ENCODE measurements around the gene BMPR1A. TPM values are rescaled to one million over a fixed set of nuclear protein-coding genes. Genes with fewer than 3 reads are reported as not detected.

Gene BMPR1A
- total and polyA plus RNA-seq, 2 of the 13 experiments (the other 11 are each of a cell fraction or from before 2014, with no cell fraction given) = 17.8 to 44.2 TPM

DNA sequence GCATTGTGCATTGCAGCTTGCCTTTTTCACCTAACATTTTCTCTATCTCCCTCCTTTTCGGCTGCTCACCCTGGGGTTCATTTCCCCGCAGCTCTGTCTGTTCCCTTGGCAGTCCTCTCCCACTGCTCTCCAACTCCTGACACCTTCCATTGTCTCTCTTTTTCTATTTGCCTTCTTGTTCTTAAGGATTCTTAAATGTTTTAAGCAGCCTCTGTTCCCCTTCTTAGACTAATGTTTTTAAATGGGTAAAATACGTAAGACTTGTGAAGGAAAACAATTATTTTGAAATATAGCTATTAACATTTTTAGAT lies 19.4 kb downstream of the BMPR1A start:
- in situ Hi-C loops (cut with HindIII; ENCODE audit: extremely low pct_ligation_motif_present, low pct_unique_long_range_greater_than_20kb) (no loop called here), intact Hi-C loops (cut with micrococcal nuclease; ENCODE audit: unreplicated experiment) (loop anchor here (2.0 kb wide), 1 partner anchor 17 kb away; no protein-coding TSS in a partner anchor)
- no TSS peak for BruUV-seq (replicated peaks)
- ChIA-PET CTCF (ENCODE audit: low intra/inter-chr PET ratio, low total read pairs) (no interaction called here), POLR2A (interaction anchor here (2.1 kb wide), 1 partner anchor 20 kb away, joined by 7 read pairs; the partner anchor contains the start of gene BMPR1A)
- 0 out of 5 replicates have a peak, but pooled peaks cover 0 to 3% of the 10 kb centered on the region in 2 experiments for H3K36me3 ChIP-seq (replicated peaks in 1 of 2; ENCODE audit: control insufficient read depth in 1 of 2, insufficient read depth in 2 of 2, low read length in 2 of 2)
- FAIRE-seq = no peak
- peaks cover 30% of the 10 kb centered on the region for H4K20me1 ChIP-seq (ENCODE audit: insufficient read depth, low read length)
- H3K79me2 ChIP-seq (ENCODE audit: insufficient read depth, low read length) = peaks cover 59% of the 10 kb centered on the region
- no peak overlapping the region for H3K4me3 ChIP-seq (replicated peaks in 1 of 3; ENCODE audit: insufficient read depth in 1 of 3, low read depth in 2 of 3, low read length in 3 of 3)
- no peak overlapping the region for H3K27ac ChIP-seq (ENCODE audit: extremely low read length, insufficient read depth, low read length)
- H2AFZ ChIP-seq (ENCODE audit: low read length) = no peak overlapping the region
- no peak overlapping the region for H3K4me2 ChIP-seq (ENCODE audit: low read depth, low read length)
- H3K9me3 ChIP-seq (ENCODE audit: low read length) = no peaks in the 10 kb centered on the region
- H3K4me1 ChIP-seq (ENCODE audit: insufficient read depth, low read length) = peaks cover 39% of the 10 kb centered on the region
- 98% methylated on average over 3 of the region's 3 CpGs for WGBS (ENCODE audit: low lambda C conversion rate)
- no peak overlapping the region for H3K9ac ChIP-seq (ENCODE audit: insufficient read depth, low read depth, low read length)
- ATAC-seq = no peak
- TF ChIP-seq ZNF619 (CRISPR knock-in tag; IDR thresholded peaks at IDR 0.05) (no peak), ZNF275 (CRISPR knock-in tag; IDR thresholded peaks at IDR 0.05; ENCODE audit: borderline replicate concordance) (no peak), TGIF2 (CRISPR knock-in tag; IDR thresholded peaks at IDR 0.05) (no peak), ZNF350 (CRISPR knock-in tag; IDR thresholded peaks at IDR 0.05; ENCODE audit: borderline replicate concordance, low read depth) (no peak), KLF16 (CRISPR knock-in tag; IDR thresholded peaks at IDR 0.05) (no peak)
- H3K27me3 ChIP-seq (ENCODE audit: control insufficient read depth in 1 of 2, insufficient read depth in 2 of 2, low read length in 2 of 2) = no peaks in the 10 kb centered on the region
- DNase-seq (ENCODE audit: low spot score) = no peak

DNA sequence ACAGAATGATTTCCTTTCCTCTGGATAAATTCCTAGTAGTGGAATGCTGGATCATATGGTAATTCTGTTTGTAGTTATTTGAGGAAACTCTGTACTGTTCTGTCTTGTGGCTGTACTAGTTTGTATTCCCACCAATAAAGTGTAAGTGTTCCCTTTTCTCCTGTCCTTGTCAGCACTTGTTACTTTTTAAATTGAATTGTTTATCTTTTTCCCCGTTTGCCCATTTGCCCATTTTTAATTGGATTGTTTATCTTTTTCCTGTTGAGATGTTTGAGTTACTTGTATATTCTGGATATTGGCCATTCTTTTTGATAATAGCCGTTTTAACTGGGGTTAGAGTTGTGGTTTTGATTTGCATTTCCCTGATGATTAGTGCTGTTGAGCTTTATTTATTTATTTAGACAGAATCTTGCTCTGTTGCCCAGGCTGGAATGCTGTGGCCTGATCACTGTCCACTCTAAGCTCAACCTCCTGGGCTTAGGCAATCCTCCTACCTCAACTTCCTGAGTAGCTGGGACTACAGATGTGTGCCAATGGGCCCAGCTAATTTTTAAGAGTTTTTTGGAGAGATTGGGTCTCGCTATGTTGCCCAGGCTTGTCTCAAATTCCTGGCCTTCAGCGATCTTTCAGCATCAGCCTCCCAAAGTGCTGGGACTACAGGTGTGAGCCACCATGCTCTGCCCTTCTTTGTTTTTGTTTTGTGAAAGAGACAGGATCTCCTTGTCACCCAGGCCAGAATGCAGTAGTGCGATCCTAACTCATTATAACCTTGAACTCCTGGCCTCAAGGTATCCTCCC lies 23.0 kb downstream of the BMPR1A start:
- Histone ChIP-seq H3K36me3 (replicated peaks in 1 of 2; ENCODE audit: control insufficient read depth in 1 of 2, insufficient read depth in 2 of 2, low read length in 2 of 2) (0 out of 5 replicates have a peak, but pooled peaks cover 0 to 3% of the 10 kb centered on the region in 2 experiments), H3K4me3 (replicated peaks in 1 of 3; ENCODE audit: insufficient read depth in 1 of 3, low read depth in 2 of 3, low read length in 3 of 3) (no peak overlapping the region), H3K27me3 (ENCODE audit: control insufficient read depth in 1 of 2, insufficient read depth in 2 of 2, low read length in 2 of 2) (no peaks in the 10 kb centered on the region), H3K4me2 (ENCODE audit: low read depth, low read length) (no peak overlapping the region), H3K9ac (ENCODE audit: insufficient read depth, low read depth, low read length) (no peak overlapping the region), H3K79me2 (ENCODE audit: insufficient read depth, low read length) (peaks cover 77% of the 10 kb centered on the region), H4K20me1 (ENCODE audit: insufficient read depth, low read length) (peaks cover 28% of the 10 kb centered on the region), H2AFZ (ENCODE audit: low read length) (no peak overlapping the region), H3K9me3 (ENCODE audit: low read length) (no peaks in the 10 kb centered on the region), H3K27ac (ENCODE audit: extremely low read length, insufficient read depth, low read length) (no peak overlapping the region), H3K4me1 (ENCODE audit: insufficient read depth, low read length) (peaks cover 32% of the 10 kb centered on the region)
- CTCF ChIA-PET (ENCODE audit: low intra/inter-chr PET ratio, low total read pairs) = no interaction called here
- FAIRE-seq (no peak), ATAC-seq (no peak), DNase-seq (ENCODE audit: low spot score) (no peak)
- TF ChIP-seq ZSCAN30 (CRISPR knock-in tag; IDR thresholded peaks at IDR 0.05) (no peak), ZNF770 (CRISPR knock-in tag; IDR thresholded peaks at IDR 0.05) (peak; percentile 76), ZMYM3 (CRISPR knock-in tag; IDR thresholded peaks at IDR 0.05) (0 out of 2 replicates have a peak, but pooled peaks have one; percentile 31), ZNF460 (CRISPR knock-in tag; IDR thresholded peaks at IDR 0.05; ENCODE audit: borderline replicate concordance) (peak; percentile 42; the same call in 1 of the 2 replicates), ZNF121 (CRISPR knock-in tag; IDR thresholded peaks at IDR 0.05) (peak; percentile 91)
- in situ Hi-C loops (cut with HindIII; ENCODE audit: extremely low pct_ligation_motif_present, low pct_unique_long_range_greater_than_20kb) (no loop called here), intact Hi-C loops (cut with micrococcal nuclease; ENCODE audit: unreplicated experiment) (no loop called here)
- BruUV-seq (replicated peaks) = no TSS peak
- 82% methylated on average over 5 of the region's 5 CpGs for WGBS (ENCODE audit: low lambda C conversion rate)
- POLR2A ChIA-PET = no interaction called here

Data from HepG2 (cell line).